HepG2 (cell line): ENCODE results near the gene SP1. TPM values are rescaled to one million over a fixed set of nuclear protein-coding genes. Genes with fewer than 3 reads are reported as not detected.

Source experiments
- ATAC-seq: fragments of 200-7000 bp; cut with Tn5 transposase; 3 replicates; pipeline ENCODE4 v1.9.1; 2020; ENCODE audit warnings: mild to moderate bottlenecking, moderate library complexity
- BruUV-seq: library from RNA; stranded (reverse); fragments of 400-500 nt; replicated peaks from 2 replicates; lab custom pipeline; 2021; lab: Mats Ljungman, UMichigan
- CTCF ChIA-PET: fragments of 300-600 bp; formaldehyde crosslinking; extraction: SDS; loops from one replicate; lab custom pipeline; 2021; ENCODE audit warnings: low total read pairs, inconsistent platforms, low intra/inter-chr PET ratio; lab: Yijun Ruan, JAX
- POLR2A ChIA-PET: fragments of 350-600 bp; sonication (Branson Sonifier 250); formaldehyde crosslinking; loops from one replicate; lab custom pipeline; 2020; ENCODE audit warnings: antibody characterized with exemption, inconsistent platforms; lab: Yijun Ruan, JAX
- DNase-seq: peaks from one replicate; pipeline ENCODE4 v3.0.0-alpha.2; 2015; ENCODE audit warnings: low spot score
- FAIRE-seq: peaks from 3 replicates; lab custom pipeline; 2011; peaks lifted over from hg19 to GRCh38; lab: Jason Lieb, UNC
- H2AFZ ChIP-seq: one replicate; pipeline ENCODE4 v1.6.1; 2011; ENCODE audit warnings: low read length, inconsistent platforms
- H3K27ac ChIP-seq: fragments of 300-600 bp; 3 replicates; pipeline ENCODE4 v1.8.0; 2011; ENCODE audit warnings: mixed run types, mild to moderate bottlenecking, mixed read lengths, low read length, inconsistent platforms; ENCODE audit not compliant: insufficient read depth; ENCODE audit errors: extremely low read length
- H3K27me3 ChIP-seq, 2 experiments: fragments of 200-600 bp in 1 of 2; 2 replicates in 1 of 2; 3 replicates in 1 of 2; pipeline versions ENCODE4 v1.6.0 to v1.8.0; 2011; ENCODE audit warnings: low read length in 2 of 2, mild to moderate bottlenecking in 2 of 2, moderate library complexity in 2 of 2, inconsistent platforms in 1 of 2; ENCODE audit not compliant: insufficient read depth in 2 of 2, control insufficient read depth in 1 of 2
- H3K36me3 ChIP-seq, 2 experiments: fragments of 200-600 bp in 1 of 2; replicated peaks in 1 of 2; 2 replicates in 1 of 2; 3 replicates in 1 of 2; pipeline versions ENCODE4 v1.5.1 to v1.8.0; 2011; ENCODE audit warnings: low read length in 2 of 2, inconsistent platforms in 1 of 2; ENCODE audit not compliant: insufficient read depth in 2 of 2, control insufficient read depth in 1 of 2
- H3K4me1 ChIP-seq: 2 replicates; pipeline ENCODE4 v1.5.1; 2012; ENCODE audit warnings: low read length, inconsistent platforms; ENCODE audit not compliant: insufficient read depth
- H3K4me2 ChIP-seq: 2 replicates; pipeline ENCODE4 v1.6.0; 2011; ENCODE audit warnings: low read depth, low read length, inconsistent platforms
- H3K4me3 ChIP-seq, 3 experiments: fragments of 200-600 bp in 1 of 3; sonication (generic), shearing (Covaris generic) in 1 of 3; replicated peaks in 1 of 3; 2 replicates each; pipeline ENCODE4 v1.5.1; 2011 to 2016; ENCODE audit warnings: low read length in 3 of 3, inconsistent platforms in 2 of 3, low read depth in 2 of 3, mild to moderate bottlenecking in 2 of 3, control low read depth in 1 of 3, mixed read lengths in 1 of 3; ENCODE audit not compliant: insufficient read depth in 1 of 3
- H3K79me2 ChIP-seq: one replicate; pipeline ENCODE4 v1.6.1; 2011; ENCODE audit warnings: low read length, inconsistent platforms; ENCODE audit not compliant: insufficient read depth
- H3K9ac ChIP-seq: 2 replicates; pipeline ENCODE4 v1.6.0; 2011; ENCODE audit warnings: mild to moderate bottlenecking, low read depth, low read length, inconsistent platforms; ENCODE audit not compliant: insufficient read depth
- H3K9me3 ChIP-seq: 2 replicates; pipeline ENCODE4 v1.5.1; 2012; ENCODE audit warnings: mild to moderate bottlenecking, low read length
- H4K20me1 ChIP-seq: 2 replicates; pipeline ENCODE4 v1.6.0; 2011; ENCODE audit warnings: inconsistent platforms, mild to moderate bottlenecking, low read length, moderate library complexity; ENCODE audit not compliant: insufficient read depth
- BRF2 ChIP-seq: sonication (generic); formaldehyde crosslinking; IDR thresholded peaks from 2 replicates; pipeline ENCODE4 v1.8.1; 2022; ENCODE audit warnings: mild to moderate bottlenecking, missing genetic modification reagents
- CEBPB ChIP-seq: IDR thresholded peaks from 2 replicates; pipeline ENCODE4 v1.6.1; 2011; ENCODE audit warnings: low read depth, low read length, improper control_type of control experiment, borderline replicate concordance
- CEBPG ChIP-seq: IDR thresholded peaks from 2 replicates; pipeline ENCODE4 v1.6.1; 2016
- DPF2 ChIP-seq: sonication (generic); formaldehyde crosslinking; IDR thresholded peaks from 2 replicates; pipeline ENCODE4 v1.4.0; 2020; ENCODE audit warnings: mild to moderate bottlenecking, low read depth, missing genetic modification reagents, borderline replicate concordance
- EED ChIP-seq: sonication (generic); formaldehyde crosslinking; IDR thresholded peaks from 2 replicates; pipeline ENCODE4 v1.5.0; 2020; ENCODE audit warnings: mild to moderate bottlenecking, missing genetic modification reagents
- IRX3 ChIP-seq: sonication (generic); formaldehyde crosslinking; IDR thresholded peaks from 2 replicates; pipeline ENCODE4 v1.8.1; 2023; ENCODE audit warnings: mild to moderate bottlenecking, low read depth, missing genetic modification reagents, borderline replicate concordance
- NPAS2 ChIP-seq: sonication (generic); formaldehyde crosslinking; IDR thresholded peaks from 2 replicates; pipeline ENCODE4 v1.8.0; 2022; ENCODE audit warnings: mild to moderate bottlenecking, missing genetic modification reagents, borderline replicate concordance
- SALL2 ChIP-seq: sonication (generic); formaldehyde crosslinking; IDR thresholded peaks from 2 replicates; pipeline ENCODE4 v1.8.1; 2023; ENCODE audit warnings: mild to moderate bottlenecking, missing genetic modification reagents, inconsistent platforms
- TAF15 ChIP-seq: fragments of 200-400 bp; formaldehyde crosslinking; IDR thresholded peaks from one replicate; pipeline ENCODE4 v1.6.1; 2018; ENCODE audit warnings: mild to moderate bottlenecking, low read depth, low read length; ENCODE audit not compliant: poor library complexity, severe bottlenecking
- THAP9 ChIP-seq: sonication (generic); formaldehyde crosslinking; IDR thresholded peaks from 2 replicates; pipeline ENCODE4; 2020; ENCODE audit warnings: missing genetic modification reagents, mild to moderate bottlenecking, borderline replicate concordance
- ZFP36L1 ChIP-seq: sonication (generic); formaldehyde crosslinking; IDR thresholded peaks from 2 replicates; pipeline ENCODE4 v1.8.0; 2022; ENCODE audit warnings: mild to moderate bottlenecking, missing genetic modification reagents, moderate library complexity
- ZNF253 ChIP-seq: sonication (generic); formaldehyde crosslinking; IDR thresholded peaks from 2 replicates; pipeline ENCODE4 v1.8.0; 2022; ENCODE audit warnings: mild to moderate bottlenecking, missing genetic modification reagents, borderline replicate concordance
- ZNF543 ChIP-seq: sonication (generic); formaldehyde crosslinking; IDR thresholded peaks from 2 replicates; pipeline ENCODE4 v1.4.0; 2020; ENCODE audit warnings: mild to moderate bottlenecking, missing genetic modification reagents
- WGBS: methylation state at CpG from one replicate; pipeline ENCODE4 v1.1.6; 2017; ENCODE audit warnings: low lambda C conversion rate; 5-methylcytosine and 5-hydroxymethylcytosine counted together
- in situ Hi-C: cut with HindIII; loops from 2 replicates; pipeline ENCODE4 v1.10.0; 2017; ENCODE audit warnings: low pct_unique_long_range_greater_than_20kb; ENCODE audit not compliant: extremely low pct_ligation_motif_present
- intact Hi-C: fragments of 100-400 bp; cut with micrococcal nuclease; formaldehyde crosslinking; loops from one replicate; pipeline ENCODE4 v1.10.0; 2022; ENCODE audit not compliant: unreplicated experiment
- polyA plus RNA-seq, 8 experiments: library from polyadenylated mRNA; depleted of rRNA in 3 of 8; stranded (reverse) in 7 of 8; unstranded in 1 of 8; fragments of >200 nt; fragmentation: Illumina TruSeq in 4 of 8; extraction: Trizol in 4 of 8; gene quantifications; 2 replicates each; pipeline versions ENCODE4 v1.2.1 to v1.2.3, GENCODE V29; 2011 to 2016; ENCODE audit warnings: low read depth in 4 of 8, missing spikeins in 1 of 8, mixed read lengths in 1 of 8; ENCODE audit not compliant: insufficient read depth in 1 of 8
- total RNA-seq, 5 experiments: library from RNA; depleted of rRNA; stranded (reverse); fragments of >200 nt; fragmentation: Illumina TruSeq; extraction: Trizol; gene quantifications; 2 replicates each; pipeline ENCODE4 v1.2.3, GENCODE V29; 2016; ENCODE audit warnings: low read depth in 1 of 5

SP1 gene
- total and polyA plus RNA-seq, 2 of the 13 experiments (the other 11 are each of a cell fraction or from before 2014, with no cell fraction given): 26.5 to 27.5 TPM

DNA sequence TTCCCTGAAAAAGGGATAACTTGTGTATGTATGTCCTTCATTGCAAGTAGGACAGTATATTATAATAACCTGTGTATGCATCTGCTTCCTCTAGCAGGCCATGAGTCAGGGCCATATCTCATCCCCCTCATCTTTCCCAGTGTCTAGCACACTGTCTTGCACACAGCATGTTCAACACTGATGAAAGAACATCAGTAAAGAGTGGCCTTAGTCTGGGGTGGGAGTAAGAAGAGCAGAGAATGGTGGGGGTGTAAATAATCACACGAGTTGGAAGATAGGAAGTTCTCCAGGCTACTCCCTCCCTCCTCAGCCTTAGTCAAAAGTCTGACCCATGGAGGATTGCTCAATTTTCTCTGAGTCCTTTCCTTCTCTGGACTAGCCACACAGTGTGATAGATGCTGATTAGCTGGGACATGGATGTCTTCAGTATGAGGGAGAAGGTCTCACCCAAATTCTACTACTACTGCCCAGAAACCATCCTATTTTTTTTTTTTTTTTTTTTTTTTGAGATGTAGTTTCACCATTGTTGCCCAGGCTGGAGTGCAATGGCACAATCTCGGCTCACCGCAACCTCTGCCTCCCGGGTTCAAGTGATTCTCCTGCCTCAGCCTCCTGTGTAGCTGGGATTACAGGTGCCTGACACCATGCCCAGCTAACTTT lies 14.6 kb upstream of the SP1 start:
- H2AFZ ChIP-seq: no peak overlapping the region
- H4K20me1 ChIP-seq: no peaks in the 10 kb centered on the region
- ATAC-seq: peak; percentile 52
- no peaks in the 10 kb centered on the region for H3K79me2 ChIP-seq
- in situ Hi-C loops: no loop called here
- POLR2A ChIA-PET: interaction anchor here (1.8 to 2.8 kb wide), 2 partner anchors 14 to 76 kb away, joined by 6 to 11 read pairs; partner anchors contain the start of genes PRR13 and SP1
- FAIRE-seq: no peak
- no peak for DNase-seq
- no peak overlapping the region for H3K9ac ChIP-seq
- H3K27me3 ChIP-seq: no peaks in the 10 kb centered on the region
- BruUV-seq: no TSS peak
- H3K9me3 ChIP-seq: no peaks in the 10 kb centered on the region
- H3K27ac ChIP-seq: no peak overlapping the region
- TF ChIP-seq ZNF253 (CRISPR knock-in tag) (no peak), NPAS2 (CRISPR knock-in tag) (no peak), CEBPG (CRISPR knock-in tag) (peak; percentile 44; the same call in 1 of the 2 replicates), ZFP36L1 (0 out of 2 replicates have a peak, but pooled peaks have one; percentile 24), IRX3 (CRISPR knock-in tag) (no peak), SALL2 (CRISPR knock-in tag) (no peak), TAF15 (no peak), THAP9 (CRISPR knock-in tag) (no peak), CEBPB (peak; percentile 54; the same call in 1 of the 2 replicates), DPF2 (CRISPR knock-in tag) (no peak), BRF2 (no peak), ZNF543 (no peak), EED (CRISPR knock-in tag) (no peak)
- TF ChIP-seq, all 625 proteins: peak for 3
- H3K4me2 ChIP-seq: peak overlapping the region; percentile 33; the same call in 1 of the 2 replicates
- no peak overlapping the region for H3K4me3 ChIP-seq
- 46% methylated on average over 4 of the region's 4 CpGs for WGBS
- CTCF ChIA-PET: no interaction called here
- intact Hi-C loops: no loop called here
- peaks cover 10% of the 10 kb centered on the region for H3K4me1 ChIP-seq
- H3K36me3 ChIP-seq: no peaks in the 10 kb centered on the region
